Parathyroid adenoma (tissue), 2 donors: Measurements from ENCODE around the gene FAM117B.
"Not testable (repeated sequence)": the region's sequence is repeated elsewhere in the genome, so short reads cannot be mapped to it uniquely, and the experiment has no call there.

Experiments used
- H2AFZ ChIP-seq: fragments of 300-600 bp; sonication (generic); one replicate; pipeline ENCODE4 v1.7.0; 2017; ENCODE audit warnings: antibody characterized with exemption, mild to moderate bottlenecking
- H3K27ac ChIP-seq: fragments of 300-600 bp; sonication (generic); one replicate; pipeline ENCODE4 v1.7.0; 2017
- H3K27me3 ChIP-seq: fragments of 300-600 bp; sonication (generic); one replicate; pipeline ENCODE4 v1.7.0; 2017; ENCODE audit warnings: low read length; ENCODE audit not compliant: control insufficient read depth, insufficient read depth
- H3K36me3 ChIP-seq: fragments of 300-600 bp; sonication (generic); one replicate; pipeline ENCODE4 v1.7.0; 2017; ENCODE audit warnings: low read length; ENCODE audit not compliant: control insufficient read depth, insufficient read depth
- H3K4me1 ChIP-seq: fragments of 300-600 bp; sonication (generic); one replicate; pipeline ENCODE4 v1.7.0; 2017; ENCODE audit warnings: control low read depth
- H3K4me2 ChIP-seq: fragments of 300-600 bp; sonication (generic); one replicate; pipeline ENCODE4 v1.7.0; 2017; ENCODE audit warnings: low read length
- H3K4me3 ChIP-seq: fragments of 300-600 bp; sonication (generic); one replicate; pipeline ENCODE4 v1.7.0; 2017; ENCODE audit warnings: low read depth, low read length
- H3K79me2 ChIP-seq: fragments of 300-600 bp; sonication (generic); one replicate; pipeline ENCODE4 v1.7.0; 2017; ENCODE audit warnings: control low read depth
- H3K9ac ChIP-seq: fragments of 300-600 bp; sonication (generic); one replicate; pipeline ENCODE4 v1.7.0; 2017; ENCODE audit warnings: mild to moderate bottlenecking
- H3K9me3 ChIP-seq: fragments of 300-600 bp; sonication (generic); one replicate; pipeline ENCODE4 v1.7.0; 2017; ENCODE audit warnings: low read length; ENCODE audit not compliant: control insufficient read depth
- CTCF ChIP-seq: fragments of 300-600 bp; sonication (generic); IDR thresholded peaks from one replicate; pipeline ENCODE4 v1.7.0; 2017; ENCODE audit warnings: antibody characterized with exemption, mild to moderate bottlenecking
- donor health status: primary hyperparathyroidism.

Gene FAM117B

GRCh38 chr2:202669841-202670240 lies 35.1 kb downstream of the FAM117B start:
- Histone ChIP-seq H3K79me2 (peaks cover 41% of the 10 kb centered on the region), H3K9ac (no peak overlapping the region), H2AFZ (no peak overlapping the region), H3K4me3 (no peak overlapping the region), H3K9me3 (no peaks in the 10 kb centered on the region), H3K36me3 (no peaks in the 10 kb centered on the region), H3K4me1 (no peaks in the 10 kb centered on the region), H3K4me2 (no peak overlapping the region), H3K27ac (no peak overlapping the region), H3K27me3 (no peaks in the 10 kb centered on the region)
- TF ChIP-seq CTCF = no peak

- Histone ChIP-seq H3K4me1 (no peaks in the 10 kb centered on the region), H3K27me3 (no peaks in the 10 kb centered on the region), H3K79me2 (peaks cover 34% of the 10 kb centered on the region), H2AFZ (no peak overlapping the region), H3K4me2 (no peak overlapping the region), H3K9ac (no peak overlapping the region), H3K4me3 (no peak overlapping the region), H3K36me3 (no peaks in the 10 kb centered on the region), H3K27ac (no peak overlapping the region), H3K9me3 (no peaks in the 10 kb centered on the region)
- TF ChIP-seq CTCF = no peak
Observed at GRCh38 chr2:202671317-202672035, 36.7 kb downstream of the FAM117B start.

- H3K36me3 ChIP-seq = not testable (repeated sequence)
Observed at GRCh38 chr2:202675097-202675496, 40.3 kb downstream of the FAM117B start.

GRCh38 chr2:202679980-202680379 lies 45.2 kb downstream of the FAM117B start:
- H3K36me3 ChIP-seq = no peaks in the 10 kb centered on the region

More at GRCh38 chr2:202675097-202675496, 40.3 kb downstream of the FAM117B start:
- not testable (repeated sequence) for H3K4me2 ChIP-seq, H3K9me3 ChIP-seq, H3K4me1 ChIP-seq, H3K4me3 ChIP-seq, H3K27ac ChIP-seq, H3K9ac ChIP-seq, H3K27me3 ChIP-seq, H2AFZ ChIP-seq
- peaks cover 21% of the 10 kb centered on the region for H3K79me2 ChIP-seq

GRCh38 chr2:202680512-202680911 lies 45.7 kb downstream of the FAM117B start:
- Histone ChIP-seq H3K27ac (no peak overlapping the region), H3K36me3 (no peaks in the 10 kb centered on the region), H3K9ac (no peak overlapping the region), H3K79me2 (no peaks in the 10 kb centered on the region), H3K9me3 (no peaks in the 10 kb centered on the region), H3K27me3 (no peaks in the 10 kb centered on the region), H3K4me2 (no peak overlapping the region), H3K4me1 (no peaks in the 10 kb centered on the region), H3K4me3 (no peak overlapping the region), H2AFZ (no peak overlapping the region)
- no peak for TF ChIP-seq CTCF

More at GRCh38 chr2:202679980-202680379, 45.2 kb downstream of the FAM117B start:
- Histone ChIP-seq H3K4me2 (no peak overlapping the region), H3K79me2 (peaks cover 2% of the 10 kb centered on the region), H3K9ac (no peak overlapping the region), H3K27ac (no peak overlapping the region), H3K4me1 (no peaks in the 10 kb centered on the region), H2AFZ (no peak overlapping the region), H3K4me3 (no peak overlapping the region), H3K27me3 (no peaks in the 10 kb centered on the region), H3K9me3 (no peaks in the 10 kb centered on the region)
- TF ChIP-seq CTCF = no peak
